GM21528 (cell line): ENCODE measurements around the gene WDR1.

Experiments
- ATAC-seq: cut with Tn5 transposase; IDR thresholded peaks from one replicate; pipeline ENCODE4 v1.9.1; 2021; ENCODE audit warnings: mild to moderate bottlenecking, moderate library complexity; ENCODE audit not compliant: unreplicated experiment, low FRiP score

The WDR1 gene

DNA sequence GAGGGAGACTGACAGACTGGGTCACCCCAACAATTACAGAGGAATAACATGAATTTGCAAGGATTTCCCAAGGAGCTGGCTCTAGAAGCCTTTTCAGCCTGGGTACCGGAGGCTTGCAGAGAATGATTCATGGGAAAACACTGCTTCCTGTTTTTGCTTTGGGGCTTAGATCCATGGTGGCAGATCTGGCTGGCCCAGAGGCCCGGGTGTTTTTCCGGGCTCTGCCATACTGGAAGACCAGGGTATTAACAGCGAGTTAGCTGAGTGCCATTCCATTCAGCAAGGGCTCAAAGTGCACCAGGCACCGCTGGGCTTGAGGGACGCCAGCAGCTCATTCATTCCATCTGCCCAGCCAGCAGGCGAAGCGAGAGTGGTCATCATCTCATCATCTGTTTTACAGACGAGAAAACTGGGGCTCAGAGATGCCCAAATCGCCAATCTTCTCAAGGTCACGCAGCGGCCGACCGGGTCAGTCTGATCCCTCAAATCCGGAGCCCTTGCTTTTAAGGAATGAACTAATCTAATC lies 1.3 kb downstream of the WDR1 start:
- no peak for ATAC-seq

DNA sequence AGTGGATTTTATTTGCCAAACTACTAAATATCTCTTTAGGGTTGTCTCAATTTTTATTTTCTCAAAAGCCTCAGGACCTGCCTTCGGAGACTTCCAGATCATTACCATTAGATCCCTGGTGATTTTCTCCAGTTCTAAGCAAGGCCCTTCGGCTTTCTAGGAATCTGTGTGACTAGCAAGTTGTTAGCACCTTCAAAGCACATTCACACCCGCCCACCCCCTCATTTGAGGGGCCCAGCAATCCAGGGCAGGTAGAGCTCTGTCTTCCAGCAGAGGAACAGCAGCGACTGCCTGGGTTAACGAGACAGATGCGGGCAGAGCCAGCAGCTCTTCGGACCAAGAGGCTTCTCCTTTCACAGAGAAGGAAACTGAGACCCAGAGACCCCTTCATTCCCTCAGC lies 2.0 kb downstream of the WDR1 start:
- ATAC-seq, result no peak

DNA sequence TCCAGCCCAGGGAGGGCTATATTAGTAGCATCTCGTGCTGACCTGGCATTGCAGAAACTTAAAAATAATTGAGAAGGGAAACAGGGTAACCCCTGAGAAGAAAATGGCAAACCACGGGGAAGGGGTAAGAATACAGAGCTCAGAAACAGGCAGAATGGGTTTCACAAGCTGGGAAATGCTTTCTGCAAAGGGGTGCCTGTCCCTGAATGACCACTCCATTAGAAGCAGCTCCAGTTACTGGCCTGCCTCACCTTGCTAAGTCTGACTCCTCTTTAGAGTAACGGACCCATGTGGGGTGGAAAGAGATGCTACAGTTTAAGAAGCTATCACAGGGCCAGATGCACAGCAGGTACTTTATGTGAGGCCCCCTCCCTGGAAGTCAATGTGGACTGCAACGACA lies 2.5 kb downstream of the WDR1 start:
- no peak for ATAC-seq

DNA sequence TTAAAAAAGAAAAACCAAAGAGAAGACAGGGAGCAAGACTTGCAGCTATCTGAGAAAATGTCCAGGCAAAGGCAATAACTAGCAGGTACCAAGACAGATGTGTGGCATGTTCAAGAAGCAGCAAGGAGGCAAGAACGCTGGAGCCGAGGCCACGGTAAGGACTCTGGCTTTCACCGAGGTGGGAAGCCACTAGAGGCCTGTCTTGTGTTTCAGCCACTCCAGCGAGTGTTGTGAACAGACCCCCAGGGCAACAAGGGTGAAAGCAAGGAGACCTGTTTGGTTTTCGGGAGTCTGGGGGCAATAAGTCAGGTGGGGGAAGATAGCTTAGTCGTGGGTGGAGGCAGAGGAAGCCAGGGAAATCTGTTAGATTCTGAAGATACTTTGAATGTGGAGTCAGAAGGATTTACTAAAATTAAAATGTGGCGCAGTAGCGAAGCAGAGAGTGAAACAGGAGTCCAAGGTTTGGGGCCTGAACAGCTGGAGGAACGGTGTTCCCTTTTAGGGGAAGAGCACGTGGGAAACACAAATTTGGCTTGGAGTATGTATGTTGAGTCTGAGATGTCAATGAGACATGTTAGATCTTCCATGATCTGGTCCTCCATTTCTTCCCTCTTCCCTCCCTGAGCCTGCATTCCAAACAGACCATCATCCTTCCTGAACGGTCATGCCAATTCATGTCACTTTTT lies 3.1 kb downstream of the WDR1 start:
- no peak for ATAC-seq

DNA sequence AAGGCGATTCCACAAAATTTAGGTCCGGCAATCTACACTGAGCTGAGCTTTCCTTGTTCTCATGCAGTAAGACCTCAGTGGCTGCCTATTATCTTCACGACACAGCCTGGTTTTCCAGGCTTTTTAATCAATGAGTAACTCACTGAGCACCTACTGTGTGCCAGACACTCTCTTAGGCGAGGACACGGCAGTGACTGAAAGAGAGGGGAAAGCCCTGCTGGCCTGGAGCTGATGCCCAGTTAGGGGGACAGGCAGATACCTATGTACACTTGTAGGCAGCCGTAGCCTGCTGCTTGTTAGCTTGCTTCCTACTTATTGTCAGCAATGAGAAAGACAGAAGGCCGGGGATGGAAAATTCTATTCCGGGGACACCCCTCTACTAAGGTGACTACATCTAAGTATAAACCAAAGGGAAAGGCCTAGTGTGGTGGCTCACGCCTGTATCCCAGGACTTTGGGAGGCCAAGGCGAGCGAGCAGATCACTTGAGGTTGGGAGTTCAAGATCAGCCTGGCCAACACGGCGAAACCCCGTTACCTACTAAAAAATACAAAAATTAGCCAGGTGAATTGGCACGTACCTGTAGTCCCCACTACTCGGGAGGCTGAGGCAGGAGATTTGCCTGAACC lies 3.8 kb downstream of the WDR1 start:
- ATAC-seq, result no peak

DNA sequence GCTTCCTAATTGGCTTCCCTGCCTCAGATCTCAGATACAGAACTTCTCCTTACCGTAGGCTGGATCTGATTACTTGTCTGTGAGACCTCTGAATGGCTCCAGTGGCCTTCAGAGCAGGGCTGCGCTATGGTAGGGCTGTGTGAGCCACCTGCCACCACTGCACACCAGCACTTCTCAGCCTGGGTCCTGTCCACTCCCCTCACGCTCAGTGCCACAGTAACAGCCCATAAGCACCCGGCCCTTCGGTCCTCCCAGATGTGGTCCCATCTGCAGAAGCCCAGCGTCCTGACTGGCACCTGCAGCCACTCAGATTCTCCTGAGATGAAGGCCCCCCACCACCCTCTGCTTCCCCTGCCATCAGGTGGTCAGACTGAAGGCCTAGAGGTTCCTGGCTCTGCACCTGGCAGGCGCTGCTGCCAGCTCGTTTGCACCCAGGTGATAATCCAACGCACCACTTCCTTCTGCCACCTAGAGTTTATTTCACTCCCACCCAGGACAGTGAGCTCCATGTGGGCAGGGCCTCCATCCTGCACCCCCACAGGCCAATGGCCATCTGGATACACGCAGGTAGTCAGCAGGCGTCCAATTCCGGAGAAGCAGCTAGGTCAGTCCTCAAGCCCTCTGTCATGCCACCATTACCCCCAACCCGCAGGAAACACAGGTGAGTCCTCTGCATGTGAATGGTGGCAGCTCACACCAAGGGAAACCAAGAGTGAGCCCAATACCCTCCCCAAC lies 5.4 kb downstream of the WDR1 start:
- ATAC-seq, result no peak

DNA sequence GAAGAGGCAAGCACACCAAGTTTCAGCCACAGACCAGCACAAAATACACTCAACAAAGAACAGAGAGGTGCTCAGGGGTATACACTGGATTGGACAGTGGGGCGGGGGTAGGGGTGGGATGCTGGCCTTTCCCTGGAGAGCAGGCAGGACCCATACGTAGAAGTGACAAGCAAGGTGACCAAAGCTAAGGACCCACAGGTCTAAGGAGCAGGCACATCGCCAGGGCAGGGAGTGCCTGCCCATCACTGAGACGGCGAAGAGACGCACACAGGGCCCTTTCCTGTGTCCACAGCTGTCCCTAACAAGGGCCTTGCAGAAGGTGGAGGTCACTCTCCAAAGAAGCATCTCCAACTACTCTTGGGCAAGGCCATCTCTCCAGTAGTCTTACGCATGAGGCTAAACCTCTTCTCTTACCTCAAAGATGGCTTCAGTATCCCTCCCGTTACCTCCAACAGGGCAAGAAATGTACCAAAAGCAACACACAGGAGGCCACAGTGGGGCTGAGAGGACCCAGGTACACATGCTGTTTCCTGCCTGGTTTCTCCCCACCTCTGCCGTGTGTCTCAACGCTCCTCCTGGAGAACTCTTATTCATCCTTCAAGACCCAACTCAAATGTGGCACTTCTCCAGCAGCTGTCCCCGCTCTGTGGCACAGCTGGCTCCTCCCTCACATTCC lies 6.5 kb downstream of the WDR1 start:
- no peak for ATAC-seq

DNA sequence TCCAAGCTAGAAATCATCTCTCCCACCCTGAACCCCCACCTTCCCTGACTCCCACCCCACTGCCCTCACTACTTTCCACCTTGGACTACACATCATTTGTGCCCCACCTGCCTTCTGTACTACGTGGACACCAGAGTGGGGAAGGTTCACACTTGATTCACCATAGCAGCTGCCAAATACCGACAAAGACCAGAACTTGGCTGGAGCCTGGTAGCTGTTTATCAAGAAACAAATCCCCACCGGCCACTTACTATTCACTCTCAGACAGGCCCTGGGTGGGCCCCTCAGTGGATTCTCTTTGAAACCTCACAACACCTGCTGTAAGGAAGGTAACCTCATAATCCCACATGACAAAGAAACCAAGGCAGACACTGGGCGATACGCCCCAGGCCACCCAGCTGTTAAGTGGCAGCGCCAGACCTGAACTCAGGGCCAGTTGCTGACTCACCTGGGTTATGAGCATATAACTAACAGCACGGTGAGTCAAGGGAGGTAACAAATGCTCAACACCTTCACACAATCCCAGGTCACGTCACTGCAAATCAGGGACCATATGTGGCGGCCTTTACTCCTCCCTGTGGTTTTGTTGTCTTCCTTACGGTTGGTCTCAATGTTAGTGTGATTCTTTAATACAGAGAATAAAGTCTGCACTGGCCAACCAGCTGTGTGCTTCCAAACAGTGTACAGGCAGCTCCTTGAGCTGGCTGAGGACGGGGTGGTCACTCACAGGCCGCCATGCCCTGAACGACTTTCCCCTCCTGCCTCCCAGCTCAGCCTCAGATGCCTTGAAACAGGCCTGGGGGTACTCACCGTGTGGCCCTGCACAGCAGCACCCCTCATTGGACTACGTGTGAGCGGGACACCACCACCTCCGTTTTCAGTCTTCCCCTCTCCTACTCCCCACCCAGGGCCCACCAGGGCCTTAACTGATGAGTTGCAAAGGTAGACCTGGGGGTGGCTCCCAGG lies 7.5 kb downstream of the WDR1 start:
- ATAC-seq, result no peak

DNA sequence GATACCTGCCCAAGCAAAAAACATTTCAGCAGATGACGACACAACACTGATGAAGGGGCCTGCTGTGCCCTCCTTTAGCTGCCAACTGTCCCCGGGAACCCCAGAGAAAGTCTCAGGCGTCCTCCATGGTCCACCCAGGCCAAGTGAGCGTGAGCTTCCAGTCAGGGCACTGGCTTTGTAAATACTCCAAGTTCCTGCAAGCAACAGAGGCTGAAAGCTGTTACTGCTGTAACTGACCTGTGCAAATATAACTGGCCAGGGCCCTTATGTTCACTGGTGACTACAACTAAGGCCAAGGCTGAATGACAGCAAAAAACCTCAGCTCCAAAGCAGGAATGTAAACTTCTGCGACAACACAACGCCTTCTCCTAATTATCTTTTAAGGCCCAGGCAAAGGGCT lies 8.2 kb downstream of the WDR1 start:
- no peak for ATAC-seq

DNA sequence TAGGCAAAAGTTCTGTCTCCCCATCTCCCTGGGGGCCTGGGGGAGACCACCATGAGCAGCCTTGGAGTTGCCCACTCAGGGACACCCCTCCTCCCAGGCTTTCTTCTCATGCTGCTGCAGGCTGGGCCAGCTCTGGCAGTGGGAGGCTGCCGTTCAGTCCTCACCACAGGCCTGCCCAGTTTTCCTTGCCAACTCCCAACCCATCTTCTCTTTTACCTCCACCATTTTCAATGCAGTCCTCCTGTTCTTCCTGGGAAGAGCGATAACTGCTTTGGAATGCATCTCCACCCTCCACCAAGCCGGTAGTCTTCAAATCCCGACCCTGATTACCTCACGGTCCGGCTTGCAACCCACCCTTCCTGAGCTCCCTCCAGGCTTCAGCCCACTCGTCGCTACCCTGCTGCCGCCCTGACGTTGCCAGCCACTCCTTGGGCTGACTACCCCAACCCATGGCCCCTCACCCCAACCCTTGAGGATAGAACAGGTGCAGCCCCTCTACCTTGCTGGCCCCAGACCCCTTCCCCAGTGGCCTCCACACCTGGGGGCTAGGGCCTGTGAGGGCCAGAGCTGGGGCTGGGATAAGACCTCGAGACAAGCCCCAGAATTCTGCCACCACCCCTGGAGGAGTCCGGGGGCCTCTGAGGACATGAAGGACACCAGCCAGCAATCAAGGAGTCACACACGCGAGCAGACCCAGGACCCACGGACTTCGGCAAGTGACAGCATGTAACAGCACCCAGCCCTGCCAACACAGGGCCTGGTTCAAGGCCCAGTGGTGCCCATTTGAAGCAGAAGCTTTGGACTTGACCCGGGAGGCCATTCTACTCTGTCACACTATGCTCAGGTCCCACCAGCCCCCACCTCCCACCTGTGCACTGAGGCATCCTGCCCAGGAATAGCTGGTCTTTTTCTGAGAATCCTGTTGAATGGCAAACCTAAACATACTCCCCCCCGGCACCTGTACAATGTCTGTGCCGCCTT lies 9.2 kb downstream of the WDR1 start:
- no peak for ATAC-seq

DNA sequence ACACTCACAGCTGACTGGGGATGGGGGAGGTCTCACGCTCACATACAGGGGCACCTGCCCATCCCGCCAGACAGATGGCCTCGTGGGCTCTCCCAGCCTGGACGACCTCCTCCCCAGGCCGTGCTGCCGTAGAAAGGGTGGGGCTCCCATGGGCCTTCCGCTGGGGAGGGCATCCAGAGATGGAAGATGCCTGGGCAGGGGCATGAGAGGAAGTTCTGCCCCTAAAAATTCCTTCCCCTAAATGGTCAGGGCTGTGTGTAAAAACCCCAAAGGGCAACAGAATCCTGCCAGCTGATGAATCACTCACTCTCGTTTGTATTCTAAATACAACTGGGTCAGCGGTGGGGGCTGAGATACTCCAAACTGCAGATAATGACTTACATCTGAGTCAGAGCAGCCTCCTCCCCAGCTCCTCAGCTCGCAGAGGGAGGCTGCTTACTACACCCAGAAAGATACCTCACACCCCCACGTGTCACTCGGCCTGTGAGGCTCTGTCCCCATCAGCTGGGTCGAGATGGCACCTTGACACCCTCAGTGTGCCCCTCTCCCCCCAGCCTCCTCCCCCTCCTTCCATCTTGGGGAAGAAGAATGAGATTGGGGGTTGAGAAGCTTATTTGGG lies 10.1 kb downstream of the WDR1 start:
- ATAC-seq, result no peak

DNA sequence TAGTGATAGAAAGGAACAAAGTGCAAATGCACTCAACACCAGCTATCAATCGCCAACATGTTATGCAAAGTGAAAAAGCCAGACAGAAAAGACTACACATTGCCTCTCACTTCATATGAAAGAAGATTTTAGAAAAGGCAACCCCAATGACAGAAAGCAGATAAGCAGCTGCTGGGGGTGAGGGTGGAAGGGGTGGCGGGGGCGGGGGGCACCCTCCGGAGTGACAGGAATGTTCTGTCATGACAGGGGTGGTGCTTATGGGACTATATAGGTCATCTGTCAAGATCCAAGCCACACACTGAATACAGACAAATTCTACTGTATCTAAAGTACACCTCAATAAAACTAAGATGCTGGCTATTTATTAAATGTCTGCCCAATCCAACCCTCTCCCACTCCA lies 10.7 kb downstream of the WDR1 start:
- ATAC-seq, result no peak

DNA sequence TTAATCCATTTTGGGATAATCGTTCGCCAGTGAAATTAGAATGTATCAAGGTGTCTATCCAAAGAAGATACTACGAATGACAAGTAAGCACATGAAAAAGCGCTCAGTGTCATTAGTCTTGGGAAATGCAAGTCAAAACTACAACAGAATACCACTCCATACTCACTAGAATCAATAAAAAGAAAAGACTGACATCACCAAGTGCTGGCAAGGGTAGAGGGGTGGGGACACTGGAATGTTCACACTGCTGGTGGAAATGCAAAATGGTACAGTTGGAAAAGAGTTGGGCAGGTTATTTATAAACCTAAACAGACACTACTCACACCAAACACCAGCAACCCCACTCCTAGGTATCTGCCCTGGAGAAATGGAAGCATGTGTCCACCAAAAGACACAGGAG lies 11.2 kb downstream of the WDR1 start:
- no peak for ATAC-seq

DNA sequence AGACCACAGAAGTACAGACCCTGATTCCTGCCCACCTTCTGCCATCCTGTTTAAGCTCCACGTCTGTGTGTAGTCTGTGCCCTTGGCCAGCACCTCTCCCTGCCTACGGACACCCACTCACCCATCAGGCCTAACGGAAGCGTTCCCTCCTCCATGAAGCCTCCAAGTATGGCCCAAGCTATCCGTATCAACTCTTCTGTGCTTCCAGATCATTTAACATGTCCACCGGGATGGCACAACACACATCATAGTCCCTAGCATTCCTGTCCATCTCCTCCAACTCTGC lies 11.7 kb downstream of the WDR1 start:
- ATAC-seq, result no peak

DNA sequence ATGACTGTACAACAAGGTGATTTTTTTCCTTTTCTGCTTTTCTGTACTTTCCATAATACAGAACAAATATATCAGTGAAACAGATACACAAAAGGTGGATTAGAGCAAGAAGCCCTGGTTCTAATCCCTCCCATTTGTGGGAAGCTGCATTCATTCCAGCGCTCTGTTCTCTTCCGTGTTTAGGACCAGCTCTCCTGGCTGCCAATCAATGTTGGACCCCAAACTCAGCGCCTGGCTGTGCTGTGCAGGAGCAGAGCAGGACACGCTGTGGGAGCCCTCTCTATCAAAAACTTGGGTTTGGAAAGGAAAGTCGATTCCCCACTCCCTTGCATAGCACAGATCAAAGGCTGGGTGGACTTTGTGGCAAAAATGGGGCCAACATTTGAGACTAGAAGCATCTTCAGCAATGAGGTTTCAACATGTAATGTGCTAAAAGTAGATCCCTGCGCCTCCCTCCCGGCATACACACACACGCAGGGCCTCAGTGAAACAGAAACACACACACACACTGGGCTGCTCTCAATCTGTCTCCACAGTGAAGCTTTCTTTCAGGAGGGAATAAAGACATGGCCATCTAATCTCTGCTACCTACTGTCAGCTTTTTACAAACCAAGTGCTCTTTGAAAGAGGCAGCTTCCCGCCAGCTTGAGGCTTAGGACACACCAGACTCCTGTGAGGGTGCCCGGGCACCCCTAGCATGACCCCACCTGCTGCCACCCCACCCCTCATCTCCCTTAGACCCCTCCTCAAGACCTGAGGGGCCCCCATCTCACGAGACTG lies 12.2 kb downstream of the WDR1 start:
- no peak for ATAC-seq

DNA sequence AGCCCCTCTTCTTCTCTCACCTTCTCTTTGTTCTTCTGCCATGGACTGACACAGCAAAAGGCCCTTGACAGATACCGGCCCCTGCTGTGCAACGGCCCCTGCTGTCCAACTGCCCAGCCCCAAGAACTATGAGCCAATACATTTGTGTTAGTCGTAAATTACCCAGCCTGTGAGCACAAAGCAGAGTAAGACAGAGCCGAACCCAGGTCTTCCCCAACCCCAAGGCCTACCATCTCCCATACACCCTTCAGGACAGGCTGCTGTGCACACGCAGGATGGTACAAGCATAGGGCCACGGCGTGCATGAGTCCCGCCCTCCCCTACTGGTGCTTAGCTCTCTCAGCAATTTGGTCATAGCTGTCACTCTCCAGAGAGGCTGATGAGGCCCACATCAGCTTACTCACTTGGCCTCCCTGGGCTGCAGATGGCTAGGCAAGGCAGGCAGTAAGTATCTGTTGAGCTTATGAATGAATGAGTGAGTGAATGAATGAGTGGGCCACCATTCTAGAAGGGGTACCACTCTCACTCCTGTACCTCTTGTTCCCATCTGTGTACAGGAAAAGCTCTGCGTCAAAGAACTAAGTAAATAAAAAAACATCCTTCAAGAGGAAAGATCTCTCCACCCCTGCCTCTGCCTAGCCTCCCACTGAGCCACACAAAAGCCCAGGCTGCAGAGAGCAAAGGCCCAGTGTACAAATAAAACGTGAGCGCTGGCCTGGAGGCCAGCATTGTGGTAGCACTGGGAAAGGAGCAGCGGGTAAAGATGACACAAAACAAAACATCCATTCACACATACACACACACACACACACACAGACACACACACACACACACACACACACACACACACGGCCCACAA lies 13.9 kb downstream of the WDR1 start:
- ATAC-seq, result no peak
